Loucy (cell line): ENCODE data around the gene GAREM1.

ENCODE experiments used
- H2AFZ ChIP-seq: fragments of 200-600 bp; sonication (generic); 2 replicates; pipeline ENCODE4 v1.6.0; 2016; ENCODE audit warnings: antibody characterized with exemption, mild to moderate bottlenecking, low read length, moderate library complexity
- H3F3A ChIP-seq: fragments of 200-600 bp; 2 replicates; pipeline ENCODE4 v1.6.0; 2016; ENCODE audit warnings: antibody characterized with exemption, low read depth, mild to moderate bottlenecking
- H3K27me3 ChIP-seq: fragments of 200-600 bp; sonication (generic); 2 replicates; pipeline ENCODE4 v1.6.1; 2014; ENCODE audit warnings: low read length, mild to moderate bottlenecking; ENCODE audit not compliant: insufficient read depth, poor library complexity, severe bottlenecking
- H3K36me3 ChIP-seq: fragments of 200-600 bp; sonication (generic); 2 replicates; pipeline ENCODE4 v1.6.1; 2016; ENCODE audit warnings: low read length; ENCODE audit not compliant: insufficient read depth
- H3K4me1 ChIP-seq: fragments of 200-600 bp; sonication (generic); 2 replicates; pipeline ENCODE4 v1.5.1; 2014; ENCODE audit warnings: low read length, mild to moderate bottlenecking; ENCODE audit not compliant: insufficient read depth, poor library complexity, severe bottlenecking
- H3K4me2 ChIP-seq: fragments of 200-600 bp; sonication (generic); 2 replicates; pipeline ENCODE4 v1.6.0; 2014; ENCODE audit warnings: antibody characterized with exemption, low read length, low read depth, mild to moderate bottlenecking; ENCODE audit not compliant: poor library complexity, severe bottlenecking
- H3K4me3 ChIP-seq: fragments of 200-600 bp; sonication (generic); 2 replicates; pipeline ENCODE4 v1.5.1; 2014; ENCODE audit warnings: low read length, mild to moderate bottlenecking, mixed read lengths; ENCODE audit not compliant: poor library complexity, severe bottlenecking
- H3K79me2 ChIP-seq: fragments of 200-600 bp; sonication (generic); 2 replicates; pipeline ENCODE4 v1.6.1; 2014; ENCODE audit warnings: low read length; ENCODE audit not compliant: insufficient read depth
- H3K9ac ChIP-seq: fragments of 200-600 bp; sonication (generic); 2 replicates; pipeline ENCODE4 v1.6.0; 2014; ENCODE audit warnings: mild to moderate bottlenecking, low read depth, low read length, moderate library complexity; ENCODE audit not compliant: poor library complexity, severe bottlenecking
- H3K9me2 ChIP-seq: fragments of 200-600 bp; sonication (generic); replicated peaks from 2 replicates; pipeline ENCODE4 v1.6.1; 2016; ENCODE audit warnings: low read depth, low read length, mixed read lengths
- H3K9me3 ChIP-seq: fragments of 200-600 bp; sonication (generic); 2 replicates; pipeline ENCODE4 v1.6.1; 2014; ENCODE audit warnings: mild to moderate bottlenecking, antibody characterized with exemption, low read length, low read depth; ENCODE audit not compliant: insufficient read depth
- H4K20me1 ChIP-seq: fragments of 200-600 bp; sonication (generic); 2 replicates; pipeline ENCODE4 v1.6.0; 2014; ENCODE audit warnings: antibody characterized with exemption, low read length, mild to moderate bottlenecking; ENCODE audit not compliant: insufficient read depth, poor library complexity, severe bottlenecking
- EZH2phosphoT487 ChIP-seq: fragments of 200-600 bp; IDR thresholded peaks from 2 replicates; pipeline ENCODE4 v1.6.1; 2018; ENCODE audit warnings: antibody characterized with exemption, mild to moderate bottlenecking, moderate library complexity, borderline replicate concordance
- TF ChIP-seq, protein P1 (sequence below): fragments of 200-600 bp; sonication (generic); conservative IDR thresholded peaks from 2 replicates; pipeline ENCODE4 v1.5.1; 2014; ENCODE audit warnings: mild to moderate bottlenecking, antibody characterized with exemption, low read length

Gene GAREM1

DNA sequence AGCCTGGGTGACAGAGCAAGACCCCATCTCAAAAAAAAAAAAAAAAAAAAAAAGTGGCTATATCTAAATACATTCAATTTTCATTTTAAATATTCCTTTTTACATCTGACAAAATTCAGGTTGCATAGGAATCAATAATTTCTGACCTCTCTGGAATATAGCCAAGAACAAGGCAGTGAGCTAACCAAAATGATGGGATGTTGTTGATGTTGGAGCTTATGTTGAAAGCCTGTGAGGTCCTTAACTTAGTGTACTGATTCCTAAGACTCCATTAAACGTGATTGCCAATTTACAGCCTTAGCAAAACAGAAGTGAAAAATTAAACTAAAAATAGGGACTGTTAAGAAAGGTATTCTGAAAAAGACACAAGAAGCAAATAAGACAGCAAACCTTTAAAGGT lies 171.2 kb downstream of the GAREM1 start:
- Histone ChIP-seq H3K4me1 (no peaks in the 10 kb centered on the region), H3K9ac (no peak overlapping the region), H3K9me2 (no peaks in the 10 kb centered on the region), H3K4me2 (no peak overlapping the region), H3K9me3 (no peaks in the 10 kb centered on the region), H3K79me2 (no peaks in the 10 kb centered on the region), H3K4me3 (no peak overlapping the region), H3F3A (no peaks in the 10 kb centered on the region), H2AFZ (no peak overlapping the region), H4K20me1 (no peaks in the 10 kb centered on the region), H3K27me3 (no peaks in the 10 kb centered on the region), H3K36me3 (no peaks in the 10 kb centered on the region)
- TF ChIP-seq, protein P1, sequence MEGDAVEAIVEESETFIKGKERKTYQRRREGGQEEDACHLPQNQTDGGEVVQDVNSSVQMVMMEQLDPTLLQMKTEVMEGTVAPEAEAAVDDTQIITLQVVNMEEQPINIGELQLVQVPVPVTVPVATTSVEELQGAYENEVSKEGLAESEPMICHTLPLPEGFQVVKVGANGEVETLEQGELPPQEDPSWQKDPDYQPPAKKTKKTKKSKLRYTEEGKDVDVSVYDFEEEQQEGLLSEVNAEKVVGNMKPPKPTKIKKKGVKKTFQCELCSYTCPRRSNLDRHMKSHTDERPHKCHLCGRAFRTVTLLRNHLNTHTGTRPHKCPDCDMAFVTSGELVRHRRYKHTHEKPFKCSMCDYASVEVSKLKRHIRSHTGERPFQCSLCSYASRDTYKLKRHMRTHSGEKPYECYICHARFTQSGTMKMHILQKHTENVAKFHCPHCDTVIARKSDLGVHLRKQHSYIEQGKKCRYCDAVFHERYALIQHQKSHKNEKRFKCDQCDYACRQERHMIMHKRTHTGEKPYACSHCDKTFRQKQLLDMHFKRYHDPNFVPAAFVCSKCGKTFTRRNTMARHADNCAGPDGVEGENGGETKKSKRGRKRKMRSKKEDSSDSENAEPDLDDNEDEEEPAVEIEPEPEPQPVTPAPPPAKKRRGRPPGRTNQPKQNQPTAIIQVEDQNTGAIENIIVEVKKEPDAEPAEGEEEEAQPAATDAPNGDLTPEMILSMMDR = no peak
- TF ChIP-seq EZH2phosphoT487 = no peak

DNA sequence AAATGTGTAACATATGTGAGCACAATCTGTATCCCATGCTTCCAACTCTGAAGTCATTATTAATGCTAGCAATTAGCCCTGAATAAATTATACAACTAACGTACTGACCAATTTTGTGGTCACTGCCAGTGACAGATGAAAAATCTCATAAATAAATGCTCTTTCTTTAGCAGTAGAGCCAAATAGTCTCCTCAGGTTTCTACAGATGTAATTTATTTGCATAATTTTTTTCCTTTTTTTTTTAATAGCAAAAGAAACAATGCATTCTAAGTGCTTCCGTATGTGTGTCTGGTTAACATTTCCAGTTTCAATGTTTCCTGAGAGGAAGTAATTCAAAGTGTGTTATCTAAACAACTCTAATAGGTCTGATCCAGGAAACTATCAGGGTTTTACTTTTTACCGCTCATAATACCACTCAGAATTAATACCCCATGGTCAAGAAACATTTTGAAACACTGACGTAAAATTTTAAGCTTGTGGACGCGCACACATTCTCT lies 172.5 kb downstream of the GAREM1 start:
- no peaks in the 10 kb centered on the region for H3K9me2 ChIP-seq
- H3K79me2 ChIP-seq = no peaks in the 10 kb centered on the region
- H3K9me3 ChIP-seq = no peaks in the 10 kb centered on the region
- no peak overlapping the region for H3K9ac ChIP-seq
- no peaks in the 10 kb centered on the region for H3K4me1 ChIP-seq
- TF ChIP-seq, protein P1 = no peak
- TF ChIP-seq EZH2phosphoT487 = no peak
- no peaks in the 10 kb centered on the region for H3F3A ChIP-seq
- H4K20me1 ChIP-seq = no peaks in the 10 kb centered on the region
- H3K4me2 ChIP-seq = no peak overlapping the region
- no peaks in the 10 kb centered on the region for H3K27me3 ChIP-seq
- no peak overlapping the region for H2AFZ ChIP-seq
- no peaks in the 10 kb centered on the region for H3K36me3 ChIP-seq
- H3K4me3 ChIP-seq = no peak overlapping the region

DNA sequence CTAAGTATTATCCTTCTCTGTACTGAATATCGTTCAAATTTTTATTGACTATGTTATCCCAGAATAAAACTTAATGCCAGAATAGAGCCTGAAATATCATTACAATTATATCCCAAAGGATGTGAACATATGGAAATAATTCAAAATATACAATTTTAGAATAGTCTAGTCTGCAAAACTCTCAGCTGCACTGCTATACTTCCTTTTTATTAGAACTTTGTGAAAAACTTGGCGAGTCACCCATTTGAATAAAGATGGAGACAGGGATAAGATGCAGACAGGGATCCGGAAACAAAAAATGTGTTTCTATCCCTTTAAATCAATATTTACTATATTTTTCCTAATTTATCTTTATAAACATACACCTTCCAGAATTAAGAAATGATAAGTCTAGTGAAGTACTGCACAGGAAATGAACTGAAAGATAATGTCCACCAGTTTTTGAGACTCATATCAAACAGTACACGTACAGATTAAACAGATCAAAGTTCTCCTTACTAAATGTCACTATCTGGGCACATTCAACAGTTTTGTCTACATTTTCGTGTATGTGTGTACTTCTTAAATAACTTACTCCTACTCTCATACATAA lies 173.0 kb downstream of the GAREM1 start:
- TF ChIP-seq EZH2phosphoT487 = no peak
- TF ChIP-seq, protein P1 = no peak
- H3F3A ChIP-seq = no peaks in the 10 kb centered on the region
- H3K27me3 ChIP-seq = no peaks in the 10 kb centered on the region
- no peaks in the 10 kb centered on the region for H4K20me1 ChIP-seq
- H2AFZ ChIP-seq = no peak overlapping the region
- no peaks in the 10 kb centered on the region for H3K9me3 ChIP-seq
- H3K4me2 ChIP-seq = no peak overlapping the region
- H3K4me1 ChIP-seq = no peaks in the 10 kb centered on the region
- no peak overlapping the region for H3K9ac ChIP-seq
- H3K4me3 ChIP-seq = no peak overlapping the region
- H3K36me3 ChIP-seq = no peaks in the 10 kb centered on the region
- no peaks in the 10 kb centered on the region for H3K79me2 ChIP-seq
- H3K9me2 ChIP-seq = no peaks in the 10 kb centered on the region
